Choroid plexus epithelial cell (primary cell): Measurements from ENCODE around the gene H6PD.

Experiments
- DNase-seq: peaks from one replicate; pipeline ENCODE4 v3.0.0-alpha.2; 2010; ENCODE audit warnings: low read depth
- H3K4me3 ChIP-seq: 2 replicates; pipeline ENCODE4 v1.5.1; 2011; ENCODE audit warnings: low read depth, mild to moderate bottlenecking, control low read depth, low read length, moderate library complexity
- TF ChIP-seq, protein P1 (sequence below): conservative IDR thresholded peaks from 2 replicates; pipeline ENCODE4 v1.5.1; 2011; ENCODE audit warnings: low read depth, mild to moderate bottlenecking, control low read depth, inconsistent platforms, low read length, moderate library complexity

H6PD gene, protein sequence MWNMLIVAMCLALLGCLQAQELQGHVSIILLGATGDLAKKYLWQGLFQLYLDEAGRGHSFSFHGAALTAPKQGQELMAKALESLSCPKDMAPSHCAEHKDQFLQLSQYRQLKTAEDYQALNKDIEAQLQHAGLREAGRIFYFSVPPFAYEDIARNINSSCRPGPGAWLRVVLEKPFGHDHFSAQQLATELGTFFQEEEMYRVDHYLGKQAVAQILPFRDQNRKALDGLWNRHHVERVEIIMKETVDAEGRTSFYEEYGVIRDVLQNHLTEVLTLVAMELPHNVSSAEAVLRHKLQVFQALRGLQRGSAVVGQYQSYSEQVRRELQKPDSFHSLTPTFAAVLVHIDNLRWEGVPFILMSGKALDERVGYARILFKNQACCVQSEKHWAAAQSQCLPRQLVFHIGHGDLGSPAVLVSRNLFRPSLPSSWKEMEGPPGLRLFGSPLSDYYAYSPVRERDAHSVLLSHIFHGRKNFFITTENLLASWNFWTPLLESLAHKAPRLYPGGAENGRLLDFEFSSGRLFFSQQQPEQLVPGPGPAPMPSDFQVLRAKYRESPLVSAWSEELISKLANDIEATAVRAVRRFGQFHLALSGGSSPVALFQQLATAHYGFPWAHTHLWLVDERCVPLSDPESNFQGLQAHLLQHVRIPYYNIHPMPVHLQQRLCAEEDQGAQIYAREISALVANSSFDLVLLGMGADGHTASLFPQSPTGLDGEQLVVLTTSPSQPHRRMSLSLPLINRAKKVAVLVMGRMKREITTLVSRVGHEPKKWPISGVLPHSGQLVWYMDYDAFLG

DNA sequence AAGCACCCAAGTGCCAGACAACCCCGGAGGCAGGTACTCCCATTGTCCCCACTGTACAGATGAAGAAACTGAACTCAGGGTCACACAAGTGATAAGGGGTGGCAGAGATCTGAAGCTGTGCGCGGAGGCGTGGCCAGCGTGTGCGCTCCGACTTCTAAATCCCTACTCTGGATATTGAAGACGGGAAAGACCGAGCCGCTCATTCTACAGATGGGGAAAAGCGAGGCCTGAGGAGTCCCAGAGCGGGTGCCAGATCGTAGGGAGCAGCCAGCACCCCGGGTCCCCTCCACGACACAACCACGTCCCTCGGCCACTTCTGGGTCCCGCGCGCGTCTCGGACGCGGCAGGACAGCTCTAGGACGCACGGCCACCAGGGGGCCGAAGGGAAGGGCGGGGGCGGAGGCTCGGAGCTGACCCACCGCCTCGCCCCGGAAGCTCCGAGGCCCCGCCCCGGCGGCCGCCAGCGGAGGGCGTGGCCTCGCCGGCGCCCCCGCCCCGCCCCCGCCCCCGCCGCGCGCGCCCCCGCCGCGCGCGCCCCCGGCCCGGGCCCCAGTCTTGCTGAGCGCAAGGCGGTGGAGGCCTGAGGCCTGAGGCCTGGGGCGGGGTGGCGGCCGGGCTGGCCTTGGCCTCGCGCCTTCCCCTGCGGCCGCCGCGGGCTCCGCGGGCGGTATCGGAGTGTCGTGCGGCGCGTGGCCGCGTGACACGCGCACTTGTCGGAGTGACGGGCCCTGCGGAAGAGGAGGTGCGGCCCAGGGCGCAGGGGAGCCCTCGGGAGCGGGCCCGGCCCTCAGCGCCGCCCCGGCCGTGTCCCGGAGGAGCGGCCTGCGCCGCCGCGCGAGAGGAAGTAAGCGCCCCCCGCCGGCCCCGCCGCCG lies at the start of gene H6PD:
Gene H6PD (plus strand): TSS at position 552 of the 873 bp plus-strand sequence. CDS start 10,161 bp downstream, outside the sequence.
- TF ChIP-seq, protein P1, sequence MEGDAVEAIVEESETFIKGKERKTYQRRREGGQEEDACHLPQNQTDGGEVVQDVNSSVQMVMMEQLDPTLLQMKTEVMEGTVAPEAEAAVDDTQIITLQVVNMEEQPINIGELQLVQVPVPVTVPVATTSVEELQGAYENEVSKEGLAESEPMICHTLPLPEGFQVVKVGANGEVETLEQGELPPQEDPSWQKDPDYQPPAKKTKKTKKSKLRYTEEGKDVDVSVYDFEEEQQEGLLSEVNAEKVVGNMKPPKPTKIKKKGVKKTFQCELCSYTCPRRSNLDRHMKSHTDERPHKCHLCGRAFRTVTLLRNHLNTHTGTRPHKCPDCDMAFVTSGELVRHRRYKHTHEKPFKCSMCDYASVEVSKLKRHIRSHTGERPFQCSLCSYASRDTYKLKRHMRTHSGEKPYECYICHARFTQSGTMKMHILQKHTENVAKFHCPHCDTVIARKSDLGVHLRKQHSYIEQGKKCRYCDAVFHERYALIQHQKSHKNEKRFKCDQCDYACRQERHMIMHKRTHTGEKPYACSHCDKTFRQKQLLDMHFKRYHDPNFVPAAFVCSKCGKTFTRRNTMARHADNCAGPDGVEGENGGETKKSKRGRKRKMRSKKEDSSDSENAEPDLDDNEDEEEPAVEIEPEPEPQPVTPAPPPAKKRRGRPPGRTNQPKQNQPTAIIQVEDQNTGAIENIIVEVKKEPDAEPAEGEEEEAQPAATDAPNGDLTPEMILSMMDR = peak; percentile 67
- H3K4me3 ChIP-seq = peak within 1 kb of the TSS; percentile 67
- peak; percentile 84 for DNase-seq

DNA sequence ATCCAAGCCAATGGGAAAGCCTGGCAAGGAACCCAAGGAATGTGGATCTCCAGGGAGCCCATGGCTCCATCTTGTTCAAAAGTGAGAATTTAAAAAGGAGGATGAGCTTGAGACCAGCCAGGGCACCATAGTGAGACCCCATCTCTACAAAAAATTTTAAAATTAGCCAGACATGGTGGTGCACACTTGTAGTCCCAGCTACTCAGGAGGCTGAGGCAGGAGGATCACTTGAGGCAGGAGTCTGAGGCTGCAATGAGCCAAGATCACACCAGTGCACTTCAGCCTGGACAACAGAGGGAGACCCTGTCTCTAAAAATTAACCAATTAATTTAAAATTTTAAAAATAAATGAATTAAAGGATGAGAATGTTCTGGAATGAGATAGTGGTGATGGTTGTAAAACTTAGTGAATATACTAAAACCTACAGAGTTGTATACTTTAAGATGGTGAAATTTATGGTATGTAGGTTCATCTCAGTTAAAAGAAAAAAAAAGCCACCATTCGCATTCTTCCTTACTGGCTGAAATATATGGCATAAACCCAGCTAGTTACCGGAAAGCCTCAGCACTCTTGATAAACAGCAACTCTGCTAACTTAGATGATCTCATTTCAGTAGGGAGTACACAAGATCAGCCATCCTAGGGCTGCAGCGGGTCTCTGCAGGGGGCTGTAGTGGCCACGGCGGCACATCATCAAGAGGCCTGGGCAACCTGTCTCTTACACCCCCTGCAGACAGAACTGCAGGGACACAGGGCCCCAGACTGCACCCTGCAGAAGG lies 48.3 kb upstream of the H6PD start:
- TF ChIP-seq, protein P1 = peak; percentile 24
- peak; percentile 95 for DNase-seq
- peak overlapping the region; percentile 17 for H3K4me3 ChIP-seq

DNA sequence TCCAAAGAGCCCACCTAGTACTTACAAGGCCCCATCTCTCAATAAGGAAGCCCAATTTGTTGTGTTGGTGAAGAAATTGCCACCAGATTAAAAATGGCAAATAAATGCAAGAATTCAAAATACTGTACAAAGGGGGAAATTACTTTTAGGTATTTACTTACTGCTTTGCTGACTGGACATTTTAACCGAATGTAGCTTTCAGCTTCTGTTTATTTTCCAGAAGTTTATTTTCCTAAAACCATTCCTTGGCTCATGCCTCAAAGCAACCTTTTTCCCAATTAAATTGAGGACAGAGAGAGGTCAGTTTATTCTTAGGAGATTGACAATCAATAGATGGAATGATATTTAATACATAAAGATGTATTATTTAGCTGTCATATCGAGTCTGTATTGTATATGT lies 47.6 kb upstream of the H6PD start:
- TF ChIP-seq, protein P1 = no peak
- DNase-seq = no peak
- H3K4me3 ChIP-seq = no peak overlapping the region

DNA sequence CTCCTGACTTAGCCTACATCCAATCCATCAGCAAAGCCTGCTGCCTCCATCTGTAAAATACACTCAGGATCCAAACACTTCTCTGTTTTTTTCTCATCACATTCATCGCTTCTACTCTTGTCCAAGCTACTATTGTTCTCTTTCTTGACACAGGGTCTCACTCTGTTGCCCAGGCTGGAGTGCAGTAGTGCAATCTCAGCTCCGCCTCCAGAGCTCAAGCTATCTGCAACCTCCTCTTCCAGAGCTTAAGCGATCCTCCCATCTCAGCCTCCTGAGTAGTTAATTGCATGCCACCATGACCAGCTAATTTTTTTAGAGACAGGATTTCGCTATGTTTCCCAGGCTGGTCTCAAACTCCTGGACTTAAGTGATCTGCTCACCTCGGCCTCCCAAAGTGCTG lies 44.3 kb upstream of the H6PD start:
- no peak overlapping the region for H3K4me3 ChIP-seq
- TF ChIP-seq, protein P1 = no peak
- no peak for DNase-seq

DNA sequence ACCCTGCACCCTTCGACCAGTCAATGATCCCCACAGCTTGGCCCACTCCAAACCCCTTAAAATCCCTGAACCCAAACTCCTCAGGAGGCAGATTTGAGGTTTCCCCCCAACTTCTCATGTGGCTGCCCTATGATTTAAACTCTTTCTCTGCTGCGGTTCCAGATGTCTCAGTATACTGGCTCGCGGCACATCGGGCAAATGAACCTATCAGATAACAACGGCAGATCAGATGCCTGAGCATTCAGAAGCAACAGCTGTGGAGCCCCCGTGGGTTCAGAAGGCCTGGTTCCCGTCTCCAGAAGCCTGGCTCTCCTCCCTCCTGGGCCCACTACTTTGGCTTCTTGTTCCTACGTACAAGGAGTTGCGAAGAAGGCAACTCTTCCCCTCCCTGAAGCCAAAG lies 43.3 kb upstream of the H6PD start:
- no peak overlapping the region for H3K4me3 ChIP-seq
- no peak for DNase-seq
- TF ChIP-seq, protein P1 = no peak
